NCI-H82 treated with DMSO at 0.1 percent for 48 hours (cell line): ENCODE results near the gene SP1.
"Not testable (repeated sequence)": the region's sequence is repeated elsewhere in the genome, so short reads cannot be mapped to it uniquely, and the experiment has no call there.

ENCODE experiments used
- DNase-seq: peaks from one replicate; lab custom pipeline; 2025; ENCODE audit not compliant: unreplicated experiment; lab: John Stamatoyannopoulos, UW

SP1 gene

DNA sequence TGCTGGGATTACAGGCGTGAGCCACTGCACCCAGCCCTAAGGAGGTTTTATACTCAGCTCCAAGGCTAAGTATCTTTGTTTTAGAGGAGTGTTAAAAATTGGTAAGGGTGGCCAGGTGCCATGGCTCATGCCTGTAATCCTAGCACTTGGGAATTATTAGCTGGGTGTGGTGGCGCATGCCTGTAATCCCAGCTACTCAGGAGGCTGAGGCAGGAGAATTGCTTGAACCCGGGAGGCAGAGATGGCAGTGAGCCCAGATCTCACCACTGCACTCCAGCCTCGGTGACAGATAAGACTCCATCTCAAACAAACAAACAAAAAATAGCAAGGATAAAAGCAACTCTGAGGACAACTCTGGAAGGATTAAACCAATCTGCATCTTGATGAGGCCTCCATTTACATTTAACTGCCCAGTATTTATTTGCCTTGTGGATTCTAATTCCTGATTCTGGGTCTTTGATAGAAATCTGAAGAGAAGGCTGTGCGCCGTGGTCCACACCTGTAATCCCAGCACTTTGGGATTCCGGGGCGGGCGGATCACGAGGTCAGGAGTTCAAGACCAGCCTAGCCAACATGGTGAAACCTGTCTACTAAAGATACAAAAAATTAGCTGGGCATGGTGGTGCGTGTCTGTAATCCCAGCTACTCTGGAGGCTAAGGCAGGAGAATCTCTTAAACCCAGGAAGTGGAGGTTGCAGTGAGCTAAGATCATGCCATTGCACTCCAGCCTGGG lies 64.8 kb downstream of the SP1 start:
- DNase-seq: not testable (repeated sequence)

DNA sequence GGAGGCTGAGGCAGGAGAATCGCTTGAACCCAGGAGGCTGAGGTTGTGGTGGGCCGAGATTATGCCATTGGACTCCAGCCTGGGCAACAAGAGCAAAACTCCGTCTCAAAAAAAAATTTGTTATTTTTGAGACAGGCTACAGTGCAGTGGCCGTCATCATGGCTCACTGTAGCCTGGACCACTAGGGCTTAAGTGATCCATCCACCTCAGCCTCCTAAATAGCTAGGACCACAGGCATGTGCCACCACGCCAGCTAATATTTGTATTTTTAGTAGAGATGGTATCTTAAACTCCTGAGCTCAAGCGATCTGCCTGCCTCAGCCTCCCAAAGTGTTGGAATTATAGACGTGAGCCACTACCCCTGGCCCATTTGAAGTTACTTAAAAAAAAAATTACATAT lies 71.0 kb downstream of the SP1 start:
- DNase-seq: no peak

DNA sequence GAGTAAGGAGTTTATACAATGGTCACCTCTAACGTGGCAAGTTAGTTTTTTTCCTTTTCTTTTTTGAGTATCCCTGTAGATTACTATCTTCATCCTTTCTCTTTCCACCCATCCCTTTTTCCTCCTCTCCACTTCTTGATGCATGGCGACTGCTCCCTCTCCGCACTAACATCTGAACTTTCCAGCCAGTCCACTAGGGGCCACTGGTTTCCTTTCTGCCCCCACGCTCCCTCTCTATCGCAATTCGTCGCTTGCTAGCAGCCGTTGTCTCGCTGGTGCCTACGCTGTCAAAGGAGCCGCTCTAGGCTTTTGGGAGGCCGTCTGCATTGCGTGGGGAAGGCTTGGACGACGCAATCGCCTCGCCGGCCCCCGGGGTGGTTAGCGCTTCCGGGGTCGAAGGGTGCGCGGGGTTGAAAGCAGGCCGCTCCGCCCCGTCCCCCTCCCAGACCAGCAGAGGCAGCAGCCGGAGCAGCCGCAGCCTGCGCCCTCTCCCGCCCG lies 71.7 kb downstream of the SP1 start, which contains the start of gene PCBP2:
Gene PCBP2 (plus strand): TSS at position 442 of the 498 bp plus-strand sequence. CDS start 2,699 bp downstream, outside the sequence.
- DNase-seq: peak; percentile 99

DNA sequence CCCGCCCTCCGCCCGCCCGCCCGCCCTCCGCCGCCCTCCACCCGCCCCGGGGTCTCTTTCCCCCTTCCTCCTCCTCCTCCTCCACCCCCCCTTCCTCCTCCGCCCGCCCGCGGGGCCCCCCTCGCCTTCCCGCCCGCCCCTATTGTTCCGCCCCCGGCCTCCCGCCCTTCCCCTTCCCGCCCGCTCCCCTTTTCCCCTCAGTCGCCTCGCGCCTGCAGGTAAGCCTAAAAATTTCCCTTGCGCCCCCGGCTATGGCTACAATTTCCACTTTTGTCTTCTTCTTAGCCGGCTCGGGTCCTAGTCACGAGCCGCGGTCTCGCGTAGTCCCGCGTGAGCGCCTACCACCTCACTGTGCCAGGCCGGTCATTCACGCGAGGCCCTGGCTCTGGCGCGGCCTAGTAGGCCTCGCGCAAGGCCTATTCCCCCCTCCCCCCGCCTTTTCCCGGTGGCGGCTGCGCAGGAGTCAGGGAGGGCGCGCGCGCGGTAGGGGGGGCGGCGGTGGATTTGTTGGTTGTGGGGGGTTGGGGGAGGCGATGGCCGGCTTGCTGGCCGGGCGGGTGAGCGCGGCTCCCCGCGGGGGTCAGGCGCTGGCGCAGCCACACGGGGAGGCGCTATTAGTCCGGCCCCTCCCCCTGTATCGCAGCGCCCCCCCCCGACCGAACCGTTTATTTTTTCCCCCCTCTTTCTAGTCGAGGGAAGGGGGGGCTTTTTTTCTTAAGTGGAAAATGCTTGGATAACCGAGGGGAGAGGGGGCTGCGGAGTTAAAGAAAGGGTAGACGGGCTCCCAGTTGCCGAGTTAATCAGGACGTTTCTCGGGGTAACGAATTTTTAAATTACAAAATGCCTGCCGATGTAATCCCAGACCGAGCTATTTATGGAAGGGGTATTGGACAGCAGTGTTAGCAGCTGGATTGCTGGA lies 72.4 kb downstream of the SP1 start:
- DNase-seq: peak; percentile 18

DNA sequence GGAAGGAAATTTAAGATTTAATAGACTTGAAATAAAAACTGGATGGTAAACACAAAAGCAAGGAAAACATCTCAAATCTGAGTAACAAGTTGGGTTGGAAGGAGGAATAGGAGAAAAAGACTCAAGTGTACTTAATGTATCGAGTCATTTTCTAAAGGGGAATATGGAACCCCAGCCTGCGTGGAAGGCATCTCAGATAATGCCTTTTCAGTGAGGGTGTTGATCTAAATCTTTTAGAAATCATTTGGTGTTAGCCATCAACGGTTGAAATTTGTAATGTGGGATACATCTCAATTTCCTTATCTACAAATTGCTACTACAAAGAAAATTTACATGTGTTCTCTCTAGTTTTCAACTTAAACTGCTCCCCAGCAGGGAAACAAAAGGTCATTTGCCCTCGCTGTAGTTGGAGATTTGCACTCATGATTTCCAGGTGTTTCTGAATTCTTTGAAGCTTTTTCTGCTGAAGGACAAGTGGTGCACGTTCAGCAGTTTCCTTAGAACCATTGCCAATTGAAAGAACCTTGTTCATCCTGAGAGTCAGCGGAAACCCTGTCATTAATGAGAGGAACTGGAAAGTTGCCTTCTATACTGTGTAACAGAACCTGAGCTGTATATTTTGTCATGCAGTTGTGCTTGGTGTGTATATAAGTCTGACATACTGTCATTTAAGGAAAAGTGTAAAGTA lies 74.1 kb downstream of the SP1 start:
- no peak for DNase-seq

DNA sequence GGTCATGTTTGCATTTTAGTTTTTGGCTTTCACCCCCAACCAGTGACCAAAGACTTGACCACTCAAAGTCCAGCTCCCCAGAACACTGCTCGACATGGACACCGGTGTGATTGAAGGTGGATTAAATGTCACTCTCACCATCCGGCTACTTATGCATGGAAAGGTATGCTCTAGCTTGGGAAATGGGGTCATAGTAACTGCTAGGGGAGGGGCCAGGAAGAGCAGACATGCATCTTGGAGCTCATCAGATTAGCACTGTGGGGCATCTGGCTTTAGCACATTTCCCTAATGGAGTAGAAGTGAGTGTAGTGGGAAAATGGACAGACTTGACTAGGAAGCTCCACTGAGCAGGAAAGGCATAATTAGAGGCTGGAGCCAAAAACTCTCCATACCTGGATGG lies 74.7 kb downstream of the SP1 start:
- peak; percentile 72 for DNase-seq

DNA sequence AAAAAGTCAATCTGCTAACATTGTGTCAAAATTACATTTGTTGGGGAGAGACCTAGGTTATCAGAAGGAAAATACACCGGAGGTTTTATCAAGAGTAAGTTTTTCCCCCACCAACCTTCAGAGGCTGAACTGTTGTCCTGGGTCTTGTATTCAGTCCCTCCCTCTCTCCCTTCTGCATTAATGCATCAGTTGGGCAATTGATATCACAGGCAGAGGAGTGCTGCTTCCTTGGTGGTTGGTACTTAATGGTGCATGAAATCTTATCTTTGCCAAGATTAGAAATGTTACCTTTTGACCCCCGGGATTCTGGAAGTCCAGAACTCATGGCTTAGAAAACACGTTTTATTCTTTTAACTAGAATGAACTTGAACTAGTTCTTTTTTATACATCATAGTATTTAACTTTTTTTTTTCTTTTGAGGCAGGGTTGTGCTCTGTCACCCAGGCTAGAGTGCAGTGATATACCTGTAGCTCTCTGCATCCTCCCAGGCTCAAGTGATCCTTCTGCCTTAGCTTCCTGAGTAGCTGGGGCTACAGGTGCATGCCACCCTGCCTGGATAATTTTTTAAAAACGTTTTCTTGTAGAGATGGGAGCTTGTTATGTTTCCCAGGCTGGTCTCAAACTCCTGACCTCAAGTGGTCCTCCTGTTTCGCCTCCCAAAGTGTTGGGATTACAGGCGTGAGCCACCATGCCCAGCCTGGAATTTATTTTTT lies 76.8 kb downstream of the SP1 start:
- no peak for DNase-seq

DNA sequence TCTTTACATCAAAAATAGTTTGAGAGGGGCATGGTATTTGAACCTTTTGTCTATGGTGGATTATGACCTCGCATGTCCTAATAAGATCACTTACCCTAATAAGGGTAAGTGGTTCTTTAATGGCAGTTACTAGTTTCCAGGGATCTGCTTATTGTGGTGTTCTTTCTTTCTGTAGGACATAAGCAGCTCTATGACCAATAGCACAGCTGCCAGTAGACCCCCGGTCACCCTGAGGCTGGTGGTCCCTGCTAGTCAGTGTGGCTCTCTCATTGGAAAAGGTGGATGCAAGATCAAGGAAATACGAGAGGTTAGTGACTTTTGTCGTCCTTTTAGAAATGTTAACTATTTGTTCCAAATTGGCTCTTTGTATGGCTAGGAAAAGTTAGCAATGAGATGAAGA lies 79.1 kb downstream of the SP1 start:
- DNase-seq: no peak

DNA sequence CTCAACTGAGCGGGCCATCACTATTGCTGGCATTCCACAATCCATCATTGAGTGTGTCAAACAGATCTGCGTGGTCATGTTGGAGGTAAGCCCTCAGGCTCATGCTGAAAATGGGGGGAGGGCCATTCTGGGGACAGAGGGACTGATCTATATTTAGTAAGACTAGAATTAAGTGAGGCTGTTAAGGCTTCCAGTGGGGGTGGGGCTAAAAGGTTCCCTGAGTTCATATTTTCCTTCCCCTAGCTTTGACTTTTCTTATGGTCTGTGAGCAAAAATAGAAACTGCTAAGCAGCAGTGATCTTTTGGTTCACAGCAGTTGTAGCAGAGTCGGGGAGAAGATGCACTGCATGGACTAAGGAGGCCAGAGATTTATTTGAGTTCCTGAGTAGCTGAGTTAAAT lies 81.1 kb downstream of the SP1 start:
- DNase-seq: no peak

DNA sequence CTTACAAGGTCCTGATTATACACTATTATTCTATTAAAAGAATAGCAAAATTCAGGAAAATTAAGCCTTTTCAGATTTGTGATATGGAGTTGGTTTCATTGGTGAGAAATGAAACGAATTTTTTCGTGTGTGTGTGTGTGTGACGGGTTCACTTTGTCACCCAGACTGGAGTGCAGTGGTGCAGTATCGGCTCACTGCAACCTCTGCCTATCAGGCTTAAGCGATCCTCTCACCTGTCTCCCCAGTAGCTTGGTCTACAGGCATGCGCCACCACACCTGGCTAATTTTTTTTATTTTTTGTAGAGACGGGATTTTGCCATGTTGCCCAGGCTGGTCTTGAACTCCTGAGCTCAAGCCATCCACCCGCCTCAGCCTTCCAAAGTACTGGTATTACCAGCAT lies 81.6 kb downstream of the SP1 start:
- no peak for DNase-seq

DNA sequence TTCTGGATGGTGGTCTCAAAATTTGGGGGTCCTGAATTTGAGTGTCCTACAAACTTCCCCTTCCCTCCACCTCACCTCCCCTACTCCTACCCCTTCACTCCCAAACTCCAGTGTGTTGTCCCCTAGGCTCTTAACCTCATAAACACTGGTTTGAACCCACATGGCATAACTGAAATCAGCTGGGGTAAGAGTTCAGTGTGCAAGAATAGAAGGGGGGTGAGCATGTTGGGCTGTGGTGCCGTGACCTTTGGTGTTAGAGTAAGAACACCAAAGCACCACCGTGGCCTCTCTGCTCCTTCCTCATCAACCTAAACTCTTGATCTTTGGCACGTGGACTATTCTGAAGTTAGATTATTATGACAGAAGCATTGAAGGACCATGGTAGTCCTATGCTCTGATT lies 83.0 kb downstream of the SP1 start:
- DNase-seq: no peak

DNA sequence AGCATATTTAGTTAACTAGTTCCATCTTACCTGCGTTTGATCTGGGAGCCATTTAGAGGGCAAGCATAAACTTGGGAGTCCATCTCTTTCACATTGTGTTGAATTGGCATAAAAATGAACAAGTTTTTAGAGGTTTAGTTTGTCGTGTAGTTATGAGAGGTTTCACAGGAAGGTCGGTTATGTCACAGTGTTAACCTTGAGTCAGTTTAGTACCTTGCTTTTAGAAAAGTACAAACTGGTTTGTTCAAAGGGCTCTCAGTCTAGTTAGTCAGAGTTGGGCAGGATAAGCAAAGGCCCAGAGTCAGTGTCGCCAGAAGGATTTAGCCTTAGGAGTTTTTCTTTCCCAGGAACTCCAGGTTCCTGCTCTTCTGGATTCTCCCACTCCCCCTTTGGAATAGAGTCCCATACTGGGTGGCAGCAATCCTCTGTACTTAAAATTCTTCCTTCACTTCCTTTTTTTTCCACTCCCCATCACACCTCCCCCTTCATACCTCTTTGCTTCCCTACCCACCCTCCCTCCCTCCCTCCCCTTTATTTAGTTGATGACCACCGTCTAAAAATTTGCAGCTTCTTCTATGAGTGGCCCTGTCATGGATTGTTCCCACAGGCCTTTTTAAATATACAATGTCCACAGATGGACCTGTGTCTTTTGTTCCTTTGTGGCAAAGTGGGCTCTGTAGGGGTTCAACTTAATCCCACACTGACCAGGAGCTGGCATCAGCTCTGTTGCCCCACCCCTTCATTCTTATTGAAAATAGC lies 84.0 kb downstream of the SP1 start:
- DNase-seq: no peak

DNA sequence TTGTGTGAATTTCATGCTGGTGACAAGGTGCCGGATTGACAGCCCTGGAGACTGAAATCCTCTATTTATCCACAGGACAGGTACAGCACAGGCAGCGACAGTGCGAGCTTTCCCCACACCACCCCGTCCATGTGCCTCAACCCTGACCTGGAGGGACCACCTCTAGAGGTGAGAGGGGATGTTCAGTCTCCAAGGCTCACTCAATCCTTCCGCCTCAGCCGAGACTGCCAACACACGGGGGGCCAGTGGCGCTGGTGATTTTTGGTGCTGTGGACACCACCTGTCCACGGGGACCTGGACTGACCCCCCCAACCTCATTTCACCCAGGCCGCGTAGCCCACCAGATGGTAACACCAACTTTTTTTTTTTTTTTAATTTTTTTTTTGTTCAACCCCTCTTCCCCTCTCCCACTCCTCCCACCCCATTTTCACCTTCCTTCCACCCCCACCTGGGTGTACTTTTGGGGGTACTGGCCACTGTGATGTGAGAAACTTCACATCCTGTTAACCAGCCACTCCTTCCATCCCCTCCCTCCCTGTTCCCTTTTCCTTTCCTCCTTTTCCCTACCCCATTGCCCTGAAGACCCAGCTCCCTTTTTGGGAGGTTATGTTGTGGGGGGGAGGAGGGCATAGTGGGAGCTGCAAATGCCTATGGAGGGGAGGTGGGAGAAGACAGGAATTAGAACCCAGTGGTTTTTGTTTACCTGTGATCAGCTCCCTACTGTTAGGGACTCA lies 84.9 kb downstream of the SP1 start:
- DNase-seq: no peak

DNA sequence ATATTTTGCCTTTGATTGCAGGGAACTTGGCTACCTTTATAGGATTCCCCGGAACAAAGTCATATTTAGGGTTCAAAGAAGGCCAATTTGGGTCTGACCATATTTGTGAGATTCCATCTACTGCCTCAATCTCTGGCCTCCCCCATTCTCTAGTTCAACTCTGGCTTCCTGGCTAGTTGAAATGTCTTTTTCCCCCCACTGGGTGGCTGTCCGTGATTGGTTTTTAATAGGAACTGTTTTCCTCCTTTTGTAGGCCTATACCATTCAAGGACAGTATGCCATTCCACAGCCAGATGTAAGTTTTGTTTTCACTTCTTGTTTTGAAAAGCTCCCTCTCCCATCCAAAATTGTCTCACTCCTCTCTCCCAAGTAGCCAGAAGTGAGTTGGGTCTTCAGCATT lies 85.7 kb downstream of the SP1 start:
- DNase-seq: no peak
